ENCODE results near the gene DTNA. TPM values are rescaled to one million over a fixed set of nuclear protein-coding genes. Genes with fewer than 3 reads are reported as not detected.

DTNA gene
- total RNA-seq, 1 experiment from 2014 or later = 9.6 TPM

GRCh38 chr18:34848695-34849094 lies 138.6 kb downstream of the DTNA start:
- no peaks in the 10 kb centered on the region for H3K27me3 ChIP-seq (ENCODE audit: insufficient read depth, low read length)
- RAD21 ChIA-PET (ENCODE audit: low non-redundant PET in 1 of 2, low total read pairs in 2 of 2, uncharacterized antibody in 2 of 2, unreplicated experiment in 2 of 2) = no interaction called here
- H3K27ac ChIP-seq (ENCODE audit: low read depth, low read length) = no peak overlapping the region
- H3K9me2 ChIP-seq (ENCODE audit: insufficient read depth) = no peaks in the 10 kb centered on the region
- H3K79me2 ChIP-seq (ENCODE audit: insufficient read depth, low read length) = no peaks in the 10 kb centered on the region
- POLR2A ChIA-PET = no interaction called here
- DNase-seq (ENCODE audit: low read depth, low spot score) (no peak), ATAC-seq (no peak)
- CTCF ChIA-PET = no interaction called here
- BruUV-seq (replicated peaks) = no TSS peak
- no peaks in the 10 kb centered on the region for H3K9me3 ChIP-seq (ENCODE audit: control insufficient read depth in 1 of 2, insufficient read depth in 1 of 2, low read depth in 1 of 2, low read length in 2 of 2)
- no peaks in the 10 kb centered on the region for H3K4me1 ChIP-seq (ENCODE audit: control insufficient read depth in 1 of 2, insufficient read depth in 2 of 2, low read length in 2 of 2)
- TF ChIP-seq POLR2A (IDR thresholded peaks at IDR 0.05; ENCODE audit: borderline replicate concordance, extremely low read depth, insufficient read depth, insufficient read length) = no peak
- TF ChIP-seq SIN3A (IDR thresholded peaks at IDR 0.05; ENCODE audit: low read depth) = no peak
- TF ChIP-seq FOSL1 (IDR thresholded peaks at IDR 0.05; ENCODE audit: low read depth) = no peak
- TF ChIP-seq EZH2 (IDR thresholded peaks at IDR 0.05) = no peak
- H2AFZ ChIP-seq (ENCODE audit: low read depth, low read length, poor library complexity, severe bottlenecking) = no peak overlapping the region
- intact Hi-C loops (cut with micrococcal nuclease) = no loop called here
- H3K4me2 ChIP-seq (ENCODE audit: low read length) = no peak overlapping the region
- no peak overlapping the region for H3K9ac ChIP-seq (ENCODE audit: low read length)
- no peak overlapping the region for H3K4me3 ChIP-seq (replicated peaks in 1 of 2; ENCODE audit: low read depth in 1 of 2, low read length in 2 of 2)
- H3K36me3 ChIP-seq (ENCODE audit: control insufficient read depth in 1 of 2, insufficient read depth in 2 of 2, low read length in 2 of 2) = no peaks in the 10 kb centered on the region
- no peaks in the 10 kb centered on the region for H4K20me1 ChIP-seq (ENCODE audit: insufficient read depth)

- H3K9me2 ChIP-seq (ENCODE audit: insufficient read depth) = no peaks in the 10 kb centered on the region
- no peaks in the 10 kb centered on the region for H4K20me1 ChIP-seq (ENCODE audit: insufficient read depth)
- no peaks in the 10 kb centered on the region for H3K36me3 ChIP-seq (ENCODE audit: control insufficient read depth in 1 of 2, insufficient read depth in 2 of 2, low read length in 2 of 2)
- H3K9me3 ChIP-seq (ENCODE audit: control insufficient read depth in 1 of 2, insufficient read depth in 1 of 2, low read depth in 1 of 2, low read length in 2 of 2) = no peaks in the 10 kb centered on the region
- no peak overlapping the region for H3K27ac ChIP-seq (ENCODE audit: low read depth, low read length)
- H3K4me1 ChIP-seq (ENCODE audit: control insufficient read depth in 1 of 2, insufficient read depth in 2 of 2, low read length in 2 of 2) = peaks cover 6 to 31% of the 10 kb centered on the region in 2 experiments; a peak in 3 of 4 replicates
- POLR2A ChIA-PET = no interaction called here
- DNase-seq (ENCODE audit: low read depth, low spot score) = no peak
- CTCF ChIA-PET = no interaction called here
- BruUV-seq (replicated peaks) = no TSS peak
- no peaks in the 10 kb centered on the region for H3K79me2 ChIP-seq (ENCODE audit: insufficient read depth, low read length)
- intact Hi-C loops (cut with micrococcal nuclease) = no loop called here
- no peak for TF ChIP-seq CEBPB (IDR thresholded peaks at IDR 0.05; ENCODE audit: low read depth)
- TF ChIP-seq ZFX (IDR thresholded peaks at IDR 0.05) = no peak
- TF ChIP-seq ZBTB33 (IDR thresholded peaks at IDR 0.05; ENCODE audit: extremely low read depth, insufficient replicate concordance, low read length) = no peak
- TF ChIP-seq ZNF274 (IDR thresholded peaks at IDR 0.05; ENCODE audit: low read depth, low read length) = no peak
- TF ChIP-seq REST (IDR thresholded peaks at IDR 0.05; ENCODE audit: low read depth) = no peak
- no peak for TF ChIP-seq YY1 (IDR thresholded peaks at IDR 0.05; ENCODE audit: extremely low read depth, insufficient replicate concordance, low read depth, low read length)
- ATAC-seq = no peak
- no peak overlapping the region for H2AFZ ChIP-seq (ENCODE audit: low read depth, low read length, poor library complexity, severe bottlenecking)
- no peak overlapping the region for H3K9ac ChIP-seq (ENCODE audit: low read length)
- H3K4me2 ChIP-seq (ENCODE audit: low read length) = no peak overlapping the region
- no peaks in the 10 kb centered on the region for H3K27me3 ChIP-seq (ENCODE audit: insufficient read depth, low read length)
- H3K4me3 ChIP-seq (replicated peaks in 1 of 2; ENCODE audit: low read depth in 1 of 2, low read length in 2 of 2) = no peak overlapping the region
- RAD21 ChIA-PET (ENCODE audit: low non-redundant PET in 1 of 2, low total read pairs in 2 of 2, uncharacterized antibody in 2 of 2, unreplicated experiment in 2 of 2) = no interaction called here
These were observed 147.2 kb downstream of the DTNA start for GRCh38 chr18:34857320-34857719.

All from HCT116 (cell line).